ENCODE data around the gene GDPD4. TPM values are rescaled to one million over a fixed set of nuclear protein-coding genes. Genes with fewer than 3 reads are reported as not detected.

The GDPD4 gene
- total RNA-seq, 4 donors from 2014 or later, result not detected

GRCh38 chr11:77211594-77212251 is 89.8 kb downstream of the GDPD4 start:
- WGBS, 2 donors (ENCODE audit: low coverage in 1 of 2), result 85% methylated on average over 11 of the region's 11 CpGs; no CpG with 5 or more reads in 1 of the 2 donors
- no peak overlapping the region for H3K27ac ChIP-seq
- in situ Hi-C loops (cut with MboI; ENCODE audit: low pct_ligation_motif_present in 1 of 4, low pct_unique_long_range_greater_than_20kb in 1 of 4, low sequenced_read_pairs in 3 of 4) (no loop called here), intact Hi-C loops (cut with DNase I; ENCODE audit: low total_unique reads) (no loop called here)
- H3K27me3 ChIP-seq, result no peaks in the 10 kb centered on the region
- TF ChIP-seq POLR2AphosphoS5 (IDR thresholded peaks at IDR 0.05), result no peak
- no peak for TF ChIP-seq CTCF (IDR thresholded peaks at IDR 0.05)
- TF ChIP-seq POLR2A (IDR thresholded peaks at IDR 0.05), result no peak
- no peak for TF ChIP-seq EP300 (IDR thresholded peaks at IDR 0.05; ENCODE audit: low read depth)
- no peaks in the 10 kb centered on the region for H3K4me1 ChIP-seq
- no peaks in the 10 kb centered on the region for H3K36me3 ChIP-seq
- H3K4me3 ChIP-seq, result no peak overlapping the region
- no peak for DNase-seq
- no peaks in the 10 kb centered on the region for H3K9me3 ChIP-seq

- no peak overlapping the region for H3K4me3 ChIP-seq
- in situ Hi-C loops (cut with MboI; ENCODE audit: low pct_ligation_motif_present in 1 of 4, low pct_unique_long_range_greater_than_20kb in 1 of 4, low sequenced_read_pairs in 3 of 4), result no loop called here
Measured at GRCh38 chr11:77211040-77211451, 90.4 kb downstream of the GDPD4 start.

GRCh38 chr11:77209663-77210062 is 91.8 kb downstream of the GDPD4 start:
- Histone ChIP-seq H3K9me3 (no peaks in the 10 kb centered on the region), H3K4me1 (no peaks in the 10 kb centered on the region), H3K36me3 (no peaks in the 10 kb centered on the region), H3K27ac (no peak overlapping the region), H3K27me3 (no peaks in the 10 kb centered on the region), H3K4me3 (no peak overlapping the region)
- no peak for DNase-seq
- 73 to 79% methylated on average over 4 of the region's 4 CpGs for WGBS, 2 donors (ENCODE audit: low coverage in 1 of 2)
- in situ Hi-C loops (cut with MboI; ENCODE audit: low pct_ligation_motif_present in 1 of 4, low pct_unique_long_range_greater_than_20kb in 1 of 4, low sequenced_read_pairs in 3 of 4), result no loop called here
- intact Hi-C loops (cut with DNase I; ENCODE audit: low total_unique reads), result no loop called here
- TF ChIP-seq POLR2AphosphoS5 (IDR thresholded peaks at IDR 0.05) (no peak), POLR2A (IDR thresholded peaks at IDR 0.05) (no peak), EP300 (IDR thresholded peaks at IDR 0.05; ENCODE audit: low read depth) (no peak), CTCF (IDR thresholded peaks at IDR 0.05) (no peak)

More at GRCh38 chr11:77211040-77211451, 90.4 kb downstream of the GDPD4 start:
- DNase-seq, result no peak
- no peaks in the 10 kb centered on the region for H3K27me3 ChIP-seq
- H3K9me3 ChIP-seq, result no peaks in the 10 kb centered on the region
- H3K4me1 ChIP-seq, result no peaks in the 10 kb centered on the region
- intact Hi-C loops (cut with DNase I; ENCODE audit: low total_unique reads), result no loop called here
- H3K36me3 ChIP-seq, result no peaks in the 10 kb centered on the region
- no peak for TF ChIP-seq EP300 (IDR thresholded peaks at IDR 0.05; ENCODE audit: low read depth)
- 90% methylated on average over 14 of the region's 14 CpGs; no CpG with 5 or more reads in 1 of the 2 donors for WGBS, 2 donors (ENCODE audit: low coverage in 1 of 2)
- H3K27ac ChIP-seq, result no peak overlapping the region

- H3K9me3 ChIP-seq, result no peaks in the 10 kb centered on the region
- H3K4me1 ChIP-seq, result no peaks in the 10 kb centered on the region
- DNase-seq, result no peak
- no peak overlapping the region for H3K4me3 ChIP-seq
- intact Hi-C loops (cut with DNase I; ENCODE audit: low total_unique reads) (no loop called here), in situ Hi-C loops (cut with MboI; ENCODE audit: low pct_ligation_motif_present in 1 of 4, low pct_unique_long_range_greater_than_20kb in 1 of 4, low sequenced_read_pairs in 3 of 4) (no loop called here)
- H3K36me3 ChIP-seq, result no peaks in the 10 kb centered on the region
- WGBS, 2 donors (ENCODE audit: low coverage in 1 of 2), result 56% methylated on average over 11 of the region's 11 CpGs; no CpG with 5 or more reads in 1 of the 2 donors
- no peaks in the 10 kb centered on the region for H3K27me3 ChIP-seq
- TF ChIP-seq CTCF (IDR thresholded peaks at IDR 0.05) (no peak), POLR2AphosphoS5 (IDR thresholded peaks at IDR 0.05) (no peak), EP300 (IDR thresholded peaks at IDR 0.05; ENCODE audit: low read depth) (no peak), POLR2A (IDR thresholded peaks at IDR 0.05) (no peak)
- no peak overlapping the region for H3K27ac ChIP-seq
Measured at GRCh38 chr11:77208535-77208934, 93.0 kb downstream of the GDPD4 start.

All from transverse colon (tissue), 4 donors.